Trophoblast cell (in vitro differentiated cells and primary cell): ENCODE data around the gene LPP.

Experiments
- DNase-seq, 2 donors: peaks; one replicate each; pipeline ENCODE4 v3.0.0-alpha.2; 2016
- H2AFZ ChIP-seq: 2 replicates; pipeline ENCODE4 v1.6.1; 2013; ENCODE audit warnings: low read length, moderate library complexity, mild to moderate bottlenecking; ENCODE audit not compliant: insufficient read depth, poor library complexity
- H2AK5ac ChIP-seq: 2 replicates; pipeline ENCODE4 v1.6.1; 2013; ENCODE audit warnings: mild to moderate bottlenecking, low read length
- H2BK120ac ChIP-seq: 2 replicates; pipeline ENCODE4 v1.6.1; 2013; ENCODE audit warnings: low read length, mild to moderate bottlenecking, moderate library complexity; ENCODE audit not compliant: insufficient read depth, poor library complexity
- H2BK12ac ChIP-seq: 2 replicates; pipeline ENCODE4 v1.6.1; 2013; ENCODE audit warnings: mild to moderate bottlenecking, low read length, moderate library complexity
- H2BK5ac ChIP-seq: 2 replicates; pipeline ENCODE4 v1.6.1; 2013; ENCODE audit warnings: low read length, low read depth, moderate library complexity, mild to moderate bottlenecking; ENCODE audit not compliant: poor library complexity
- H3K14ac ChIP-seq: 2 replicates; pipeline ENCODE4 v1.6.1; 2013; ENCODE audit warnings: mild to moderate bottlenecking, low read length
- H3K18ac ChIP-seq: 2 replicates; pipeline ENCODE4 v1.6.1; 2013; ENCODE audit warnings: mild to moderate bottlenecking, low read length
- H3K23ac ChIP-seq: 2 replicates; pipeline ENCODE4 v1.6.1; 2013; ENCODE audit warnings: low read length
- H3K27ac ChIP-seq: 2 replicates; pipeline ENCODE4 v1.5.1; 2013; ENCODE audit warnings: low read depth, mild to moderate bottlenecking, inconsistent platforms, low read length, moderate library complexity
- H3K27me3 ChIP-seq: 2 replicates; pipeline ENCODE4 v1.6.1; 2013; ENCODE audit warnings: inconsistent platforms, mild to moderate bottlenecking, low read length, moderate library complexity; ENCODE audit not compliant: insufficient read depth
- H3K36me3 ChIP-seq, 2 experiments: 1 replicate in 1 of 2; 2 replicates in 1 of 2; pipeline ENCODE4 v1.6.1; 2013; ENCODE audit warnings: low read length in 2 of 2, mild to moderate bottlenecking in 2 of 2, moderate library complexity in 1 of 2; ENCODE audit not compliant: insufficient read depth in 2 of 2, control insufficient read depth in 1 of 2
- H3K4ac ChIP-seq: 2 replicates; pipeline ENCODE4 v1.6.1; 2013; ENCODE audit warnings: low read depth, mild to moderate bottlenecking, low read length, moderate library complexity
- H3K4me1 ChIP-seq, 2 experiments: 1 replicate in 1 of 2; 2 replicates in 1 of 2; pipeline ENCODE4 v1.6.1; 2013; ENCODE audit warnings: low read length in 2 of 2, mild to moderate bottlenecking in 2 of 2, moderate library complexity in 1 of 2; ENCODE audit not compliant: insufficient read depth in 2 of 2, control insufficient read depth in 1 of 2
- H3K4me2 ChIP-seq: 2 replicates; pipeline ENCODE4 v1.6.1; 2013; ENCODE audit warnings: inconsistent platforms, mild to moderate bottlenecking, low read length, moderate library complexity
- H3K4me3 ChIP-seq: 2 replicates; pipeline ENCODE4 v1.5.1; 2013; ENCODE audit warnings: mild to moderate bottlenecking, low read depth, low read length, inconsistent platforms
- H3K79me1 ChIP-seq: one replicate; pipeline ENCODE4 v1.6.1; 2013; ENCODE audit warnings: low read length
- H3K79me2 ChIP-seq: 2 replicates; pipeline ENCODE4 v1.6.1; 2013; ENCODE audit warnings: low read length, mild to moderate bottlenecking; ENCODE audit not compliant: control insufficient read depth, insufficient read depth, poor library complexity
- H3K9ac ChIP-seq: 2 replicates; pipeline ENCODE4 v1.6.1; 2013; ENCODE audit warnings: mild to moderate bottlenecking, low read length
- H3K9me3 ChIP-seq: 2 replicates; pipeline ENCODE4 v1.6.1; 2013; ENCODE audit warnings: low read depth, mild to moderate bottlenecking, control low read depth, inconsistent platforms, low read length; ENCODE audit not compliant: insufficient read depth
- H4K12ac ChIP-seq: 2 replicates; pipeline ENCODE4 v1.6.1; 2013; ENCODE audit warnings: low read depth, mild to moderate bottlenecking, low read length, moderate library complexity
- H4K8ac ChIP-seq: 2 replicates; pipeline ENCODE4 v1.6.1; 2013; ENCODE audit warnings: low read depth, mild to moderate bottlenecking, low read length, moderate library complexity
- H4K91ac ChIP-seq: one replicate; pipeline ENCODE4 v1.6.1; 2013; ENCODE audit warnings: low read depth, mild to moderate bottlenecking, low read length, moderate library complexity
- WGBS: extraction: QIAGEN DNeasy Blood & Tissue Kit; methylation state at CpG from one replicate; pipeline ENCODE4 v1.1.7; 2013; ENCODE audit warnings: missing lambda C conversion rate; ENCODE audit not compliant: insufficient read length, insufficient coverage; ENCODE audit errors: extremely low coverage; 5-methylcytosine and 5-hydroxymethylcytosine counted together

The LPP gene

DNA sequence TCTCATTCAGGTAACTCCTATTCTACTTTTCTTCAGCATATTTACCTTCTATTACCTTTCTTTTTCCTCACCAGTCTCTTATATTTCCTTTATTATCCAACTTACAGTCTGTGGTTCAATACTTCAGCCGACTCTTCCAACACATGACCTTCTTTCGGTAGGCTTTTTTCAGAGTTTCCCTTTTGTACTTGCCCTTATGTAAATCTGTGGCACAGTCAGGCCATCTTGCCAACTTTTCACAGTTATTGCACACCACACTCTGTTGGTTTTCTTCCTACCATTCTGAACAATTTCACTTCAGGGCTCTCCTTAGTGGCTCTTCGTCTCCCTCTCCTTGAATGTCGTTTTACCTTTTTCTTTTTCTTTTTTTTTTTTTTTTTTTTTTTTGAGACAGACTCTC is 427.8 kb downstream of the LPP start:
- Histone ChIP-seq H3K79me1 (no peaks in the 10 kb centered on the region), H2AFZ (no peak overlapping the region), H3K9me3 (no peaks in the 10 kb centered on the region), H3K79me2 (no peaks in the 10 kb centered on the region), H3K27me3 (no peaks in the 10 kb centered on the region), H3K27ac (no peak overlapping the region), H3K36me3 (peaks cover 0 to 1% of the 10 kb centered on the region in 2 experiments), H4K12ac (no peak overlapping the region), H4K91ac (no peak overlapping the region), H3K9ac (no peak overlapping the region), H2BK12ac (no peak overlapping the region), H3K4me2 (no peak overlapping the region), H3K4me1 (peaks cover 0 to 3% of the 10 kb centered on the region in 2 experiments), H3K18ac (no peak overlapping the region), H3K4me3 (no peak overlapping the region), H3K23ac (no peak overlapping the region), H2BK5ac (no peak overlapping the region), H2AK5ac (no peak overlapping the region), H2BK120ac (no peak overlapping the region), H3K4ac (no peak overlapping the region), H4K8ac (no peak overlapping the region), H3K14ac (no peak overlapping the region)
- WGBS, result no CpG with 5 or more reads among the region's 4 CpGs
- DNase-seq, result no peak

DNA sequence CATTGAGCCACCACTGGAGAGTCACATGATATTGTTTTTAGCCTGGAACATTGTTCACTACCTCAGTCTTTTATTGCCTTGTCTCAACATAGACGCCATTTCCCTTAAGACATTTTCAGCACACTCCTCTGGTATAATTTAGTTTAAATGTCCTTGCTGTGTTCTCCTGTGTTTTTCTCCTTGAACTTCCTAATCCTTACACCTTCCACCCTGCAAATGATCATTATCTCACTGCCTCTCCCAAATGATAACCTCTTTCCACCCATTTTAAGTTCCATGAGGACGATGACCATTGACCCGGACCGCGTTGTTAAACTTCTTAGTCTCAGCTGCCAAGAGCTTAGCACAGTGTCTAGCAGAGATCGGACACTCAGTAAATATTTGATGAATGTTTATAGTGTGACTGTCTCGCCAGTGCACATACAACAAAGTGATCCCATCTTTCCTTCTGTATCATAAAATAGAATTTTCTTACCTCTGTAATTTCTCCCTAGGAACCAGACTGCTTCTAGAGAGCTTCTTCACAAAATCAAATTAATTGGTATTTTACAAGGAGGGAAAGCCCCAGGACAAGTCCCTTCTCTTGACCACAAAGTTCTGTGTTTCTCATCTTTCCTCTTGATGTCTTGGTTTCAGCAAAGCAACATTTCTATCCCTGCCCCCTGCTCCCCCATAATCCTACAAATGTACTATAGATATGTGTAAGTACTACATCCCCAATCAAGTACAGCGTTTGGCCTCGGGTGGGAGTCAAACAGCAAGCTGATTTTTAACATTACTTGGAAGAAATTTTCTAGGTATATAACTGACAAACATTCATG is 429.6 kb downstream of the LPP start:
- Histone ChIP-seq H3K14ac (no peak overlapping the region), H2AFZ (no peak overlapping the region), H4K8ac (no peak overlapping the region), H3K18ac (no peak overlapping the region), H4K91ac (no peak overlapping the region), H3K23ac (no peak overlapping the region), H2AK5ac (no peak overlapping the region), H3K79me1 (no peaks in the 10 kb centered on the region), H3K4ac (no peak overlapping the region), H2BK5ac (no peak overlapping the region), H3K79me2 (no peaks in the 10 kb centered on the region), H3K36me3 (peaks cover 0 to 1% of the 10 kb centered on the region in 2 experiments), H3K4me1 (peaks cover 0 to 3% of the 10 kb centered on the region in 2 experiments), H3K27me3 (no peaks in the 10 kb centered on the region), H2BK12ac (no peak overlapping the region), H3K9ac (no peak overlapping the region), H2BK120ac (no peak overlapping the region), H3K27ac (no peak overlapping the region), H3K4me2 (no peak overlapping the region), H3K4me3 (no peak overlapping the region), H4K12ac (no peak overlapping the region), H3K9me3 (no peaks in the 10 kb centered on the region)
- no peak for DNase-seq
- no CpG with 5 or more reads among the region's 9 CpGs for WGBS

DNA sequence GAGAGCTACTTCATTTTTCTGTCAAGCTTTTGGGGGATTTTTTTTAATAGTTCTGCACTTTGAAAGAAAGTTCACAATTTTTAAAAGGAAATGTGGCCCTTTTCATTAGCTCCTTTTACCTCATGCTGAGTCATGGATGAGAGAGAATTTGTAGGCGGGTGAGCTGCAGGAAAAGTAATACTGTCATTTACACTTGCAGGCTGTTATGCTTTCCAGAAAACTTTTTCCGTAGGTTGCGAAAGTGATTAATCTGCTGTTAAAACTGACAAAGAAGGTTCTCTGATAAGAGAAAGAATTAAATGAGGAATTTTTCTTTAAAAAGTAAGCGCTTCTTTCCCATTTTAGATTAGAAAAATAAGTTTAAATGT is 430.2 kb downstream of the LPP start:
- Histone ChIP-seq H2BK5ac (no peak overlapping the region), H3K27ac (no peak overlapping the region), H3K36me3 (no peaks in the 10 kb centered on the region)

GRCh38 chr3:188584958-188585689 is 431.2 kb downstream of the LPP start:
- Histone ChIP-seq H3K27ac (no peak overlapping the region), H3K9ac (no peak overlapping the region), H3K79me1 (no peaks in the 10 kb centered on the region), H4K8ac (no peak overlapping the region), H3K9me3 (no peaks in the 10 kb centered on the region), H3K23ac (no peak overlapping the region), H3K4me3 (no peak overlapping the region), H2BK120ac (no peak overlapping the region), H2AK5ac (no peak overlapping the region), H4K91ac (no peak overlapping the region), H4K12ac (no peak overlapping the region), H3K14ac (no peak overlapping the region), H3K4ac (no peak overlapping the region), H3K36me3 (no peaks in the 10 kb centered on the region), H3K4me2 (no peak overlapping the region), H3K27me3 (no peaks in the 10 kb centered on the region), H3K79me2 (no peaks in the 10 kb centered on the region), H3K4me1 (peaks cover 0 to 3% of the 10 kb centered on the region in 2 experiments), H2BK5ac (no peak overlapping the region), H2BK12ac (no peak overlapping the region), H2AFZ (no peak overlapping the region), H3K18ac (no peak overlapping the region)
- DNase-seq, result no peak
- no CpG with 5 or more reads among the region's 4 CpGs for WGBS

More for the DNA sequence above, 430.2 kb downstream of the LPP start:
- no peak overlapping the region for H3K14ac ChIP-seq
- no peaks in the 10 kb centered on the region for H3K27me3 ChIP-seq
- no peaks in the 10 kb centered on the region for H3K79me2 ChIP-seq
- H2BK120ac ChIP-seq, result no peak overlapping the region
- H3K9me3 ChIP-seq, result no peaks in the 10 kb centered on the region
- H4K12ac ChIP-seq, result no peak overlapping the region
- no peak overlapping the region for H3K9ac ChIP-seq
- no peak overlapping the region for H3K18ac ChIP-seq
- no peak overlapping the region for H3K4me2 ChIP-seq
- H3K23ac ChIP-seq, result no peak overlapping the region
- peak in 1 of 2 donors; percentile 24 for DNase-seq
- H3K4me1 ChIP-seq, result peaks cover 0 to 3% of the 10 kb centered on the region in 2 experiments
- no peak overlapping the region for H2BK12ac ChIP-seq
- H2AK5ac ChIP-seq, result no peak overlapping the region
- no peak overlapping the region for H4K91ac ChIP-seq
- H3K4ac ChIP-seq, result no peak overlapping the region
- H3K79me1 ChIP-seq, result no peaks in the 10 kb centered on the region
- H4K8ac ChIP-seq, result no peak overlapping the region
- H3K4me3 ChIP-seq, result no peak overlapping the region
- no peak overlapping the region for H2AFZ ChIP-seq
- WGBS, result no CpG with 5 or more reads among the region's 4 CpGs
